Cardiac muscle cell (in vitro differentiated cells and primary cell): Measurements from ENCODE around the gene MT3. TPM values are rescaled to one million over a fixed set of nuclear protein-coding genes. Genes with fewer than 3 reads are reported as not detected.

Experiments used
- DNase-seq, 2 donors: peaks; one replicate each; pipeline versions ENCODE4 v3.0.0 to v3.0.0-alpha.2; 2010 to 2017; ENCODE audit warnings: low read depth in 1 of 2, low spot score in 1 of 2
- H3K27ac ChIP-seq: fragments of 200-600 bp; sonication (generic); 2 replicates; pipeline ENCODE4 v1.5.1; 2016
- H3K27me3 ChIP-seq: fragments of 200-600 bp; sonication (generic); 2 replicates; pipeline ENCODE4 v1.6.0; 2016; ENCODE audit warnings: control low read depth
- H3K36me3 ChIP-seq: fragments of 200-600 bp; sonication (generic); 2 replicates; pipeline ENCODE4 v1.5.1; 2016; ENCODE audit warnings: control low read depth
- H3K4me1 ChIP-seq: fragments of 200-600 bp; sonication (generic); 2 replicates; pipeline ENCODE4 v1.8.1; 2017; ENCODE audit warnings: low read depth, mild to moderate bottlenecking, mixed run types
- H3K4me3 ChIP-seq: fragments of 200-600 bp; sonication (generic); 2 replicates; pipeline ENCODE4 v1.5.1; 2016; ENCODE audit warnings: mild to moderate bottlenecking
- H3K9me3 ChIP-seq: fragments of 200-600 bp; sonication (generic); 2 replicates; pipeline ENCODE4 v1.5.1; 2017; ENCODE audit warnings: low read depth, mild to moderate bottlenecking, control low read depth
- polyA plus RNA-seq: library from polyadenylated mRNA; unstranded; fragments of >200 nt; fragmentation: Nextera tagmentation; extraction: Ambion mirVana; gene quantifications from 2 replicates; pipeline ENCODE4 v1.2.1, GENCODE V29; 2016
- total RNA-seq: library from RNA; depleted of rRNA; stranded (reverse); fragments of >200 nt; gene quantifications from 2 replicates; pipeline ENCODE4 v1.2.3, GENCODE V29; 2016
- TF ChIP-seq, protein P1 (sequence below): IDR thresholded peaks from 2 replicates; pipeline ENCODE4 v1.5.1; 2012; ENCODE audit warnings: low read depth, mild to moderate bottlenecking, low read length

The MT3 gene
- total and polyA plus RNA-seq, 2 experiments from 2014 or later = 1.0 TPM; not detected in 1

DNA sequence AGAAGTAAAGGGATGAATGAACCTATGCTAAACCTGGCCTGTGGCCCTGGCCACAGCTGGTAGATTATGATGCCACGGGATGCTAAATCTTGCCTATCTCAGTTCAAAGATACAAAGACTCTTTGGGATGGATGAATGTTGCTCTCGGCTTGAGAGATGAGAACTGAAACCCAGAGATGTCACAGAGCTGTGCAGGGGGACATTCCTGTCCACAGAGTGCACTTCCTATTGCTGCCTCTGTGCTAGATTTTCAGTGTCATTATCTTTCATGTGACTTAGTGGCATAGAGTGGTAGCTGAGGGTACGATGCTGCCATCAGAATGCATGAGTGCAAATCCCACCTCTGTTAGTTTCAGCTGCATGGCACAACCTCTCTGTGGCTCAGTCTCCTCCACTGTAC is 40.8 kb downstream of the MT3 start:
- no peak overlapping the region for H3K27ac ChIP-seq
- no peaks in the 10 kb centered on the region for H3K36me3 ChIP-seq
- H3K9me3 ChIP-seq = no peaks in the 10 kb centered on the region
- H3K4me3 ChIP-seq = no peak overlapping the region
- peaks cover 100% of the 10 kb centered on the region for H3K27me3 ChIP-seq
- peaks cover 5% of the 10 kb centered on the region for H3K4me1 ChIP-seq
- no peak for DNase-seq
- TF ChIP-seq, protein P1, sequence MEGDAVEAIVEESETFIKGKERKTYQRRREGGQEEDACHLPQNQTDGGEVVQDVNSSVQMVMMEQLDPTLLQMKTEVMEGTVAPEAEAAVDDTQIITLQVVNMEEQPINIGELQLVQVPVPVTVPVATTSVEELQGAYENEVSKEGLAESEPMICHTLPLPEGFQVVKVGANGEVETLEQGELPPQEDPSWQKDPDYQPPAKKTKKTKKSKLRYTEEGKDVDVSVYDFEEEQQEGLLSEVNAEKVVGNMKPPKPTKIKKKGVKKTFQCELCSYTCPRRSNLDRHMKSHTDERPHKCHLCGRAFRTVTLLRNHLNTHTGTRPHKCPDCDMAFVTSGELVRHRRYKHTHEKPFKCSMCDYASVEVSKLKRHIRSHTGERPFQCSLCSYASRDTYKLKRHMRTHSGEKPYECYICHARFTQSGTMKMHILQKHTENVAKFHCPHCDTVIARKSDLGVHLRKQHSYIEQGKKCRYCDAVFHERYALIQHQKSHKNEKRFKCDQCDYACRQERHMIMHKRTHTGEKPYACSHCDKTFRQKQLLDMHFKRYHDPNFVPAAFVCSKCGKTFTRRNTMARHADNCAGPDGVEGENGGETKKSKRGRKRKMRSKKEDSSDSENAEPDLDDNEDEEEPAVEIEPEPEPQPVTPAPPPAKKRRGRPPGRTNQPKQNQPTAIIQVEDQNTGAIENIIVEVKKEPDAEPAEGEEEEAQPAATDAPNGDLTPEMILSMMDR = no peak

DNA sequence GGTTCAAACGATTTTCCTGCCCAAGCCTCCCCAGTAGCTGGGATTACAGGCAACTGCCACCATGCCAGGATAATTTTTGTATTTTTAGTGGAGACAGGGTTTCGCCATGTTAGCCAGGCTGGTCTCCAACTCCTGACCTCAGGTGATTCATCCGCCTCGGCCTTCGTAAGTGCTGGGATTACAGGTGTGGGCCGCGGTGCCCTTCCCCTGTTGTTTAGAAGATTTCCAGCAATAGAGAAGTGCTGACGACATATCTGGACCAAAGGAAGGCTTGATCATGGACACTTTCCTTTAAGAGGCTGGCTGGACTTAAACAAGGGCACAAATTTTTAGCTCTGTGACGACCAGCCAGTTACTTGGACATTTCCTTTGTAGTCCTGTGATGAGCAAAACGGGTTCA is 41.9 kb downstream of the MT3 start:
- DNase-seq = no peak
- H3K9me3 ChIP-seq = no peaks in the 10 kb centered on the region
- TF ChIP-seq, protein P1 = no peak
- H3K4me3 ChIP-seq = no peak overlapping the region
- peaks cover 100% of the 10 kb centered on the region for H3K27me3 ChIP-seq
- no peak overlapping the region for H3K27ac ChIP-seq
- H3K4me1 ChIP-seq = no peaks in the 10 kb centered on the region
- no peaks in the 10 kb centered on the region for H3K36me3 ChIP-seq

DNA sequence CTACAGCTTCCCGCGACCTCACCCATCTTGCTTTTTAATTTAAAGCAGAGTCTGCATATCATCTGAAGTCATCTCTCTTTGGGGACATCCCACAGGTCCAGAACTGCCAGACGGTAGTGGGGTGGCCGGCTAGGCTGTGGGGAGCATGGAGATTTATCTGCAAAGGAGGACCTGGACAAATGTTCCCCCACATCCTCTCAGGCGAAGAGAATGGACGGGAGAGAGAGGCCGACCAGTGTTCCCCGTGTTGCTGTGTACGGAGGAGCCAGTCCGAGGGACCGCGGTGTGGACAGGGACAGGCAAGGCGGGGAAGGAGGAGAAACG is 42.5 kb downstream of the MT3 start:
- Histone ChIP-seq H3K36me3 (no peaks in the 10 kb centered on the region), H3K9me3 (no peaks in the 10 kb centered on the region), H3K4me3 (peak overlapping the region; percentile 20), H3K27me3 (peaks cover 100% of the 10 kb centered on the region), H3K4me1 (no peaks in the 10 kb centered on the region), H3K27ac (no peak overlapping the region)
- TF ChIP-seq, protein P1 = no peak
- peak in 1 of 2 donors; percentile 31 for DNase-seq

DNA sequence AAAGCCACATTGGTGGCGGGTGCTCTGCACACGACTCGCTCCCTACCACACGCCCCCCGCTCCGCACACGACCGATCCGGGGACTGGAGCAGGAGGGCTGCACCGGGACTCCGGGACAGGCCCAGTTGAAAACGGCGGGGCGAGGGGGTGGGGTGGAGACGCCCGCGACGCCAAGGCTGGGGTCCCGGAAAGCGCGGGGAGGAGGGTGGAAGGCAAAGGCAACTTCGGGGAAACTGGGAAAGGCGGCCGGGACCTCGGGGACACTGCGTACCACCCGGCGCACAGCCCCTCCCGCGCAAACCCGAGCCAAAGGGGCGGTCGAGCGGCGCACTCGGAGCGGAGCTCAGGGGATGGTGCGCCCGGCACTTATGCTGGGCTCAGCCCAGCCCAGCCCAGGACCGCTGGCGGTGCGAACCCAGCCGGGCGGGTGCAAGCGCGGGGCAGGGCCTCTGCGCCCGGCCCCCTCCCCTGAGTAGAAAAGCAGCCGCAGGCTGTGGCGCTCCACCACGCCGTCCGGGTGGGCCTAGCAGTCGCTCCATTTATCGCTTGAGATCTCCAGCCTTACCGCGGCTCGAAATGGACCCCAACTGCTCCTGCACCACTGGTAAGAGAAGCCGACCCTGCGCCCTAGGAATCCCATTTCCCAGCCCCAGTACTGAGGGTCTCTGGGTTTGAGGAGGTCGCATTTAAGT is 43.0 kb downstream of the MT3 start, which contains the start of gene MT1M:
TSS of gene MT1M (plus strand) at position 504 of the 692 bp plus-strand sequence. CDS start at position 577, 73 bp downstream.
- Histone ChIP-seq H3K4me3 (peak within 1 kb of the TSS; percentile 20), H3K27me3 (peaks cover 100% of the 10 kb centered on the region), H3K27ac (no peak within 1 kb of the TSS), H3K36me3 (no peaks in the 10 kb centered on the region), H3K9me3 (no peaks in the 10 kb centered on the region), H3K4me1 (no peaks in the 10 kb centered on the region)
- TF ChIP-seq, protein P1 = no peak
- DNase-seq = peak; percentile 21 to 28

DNA sequence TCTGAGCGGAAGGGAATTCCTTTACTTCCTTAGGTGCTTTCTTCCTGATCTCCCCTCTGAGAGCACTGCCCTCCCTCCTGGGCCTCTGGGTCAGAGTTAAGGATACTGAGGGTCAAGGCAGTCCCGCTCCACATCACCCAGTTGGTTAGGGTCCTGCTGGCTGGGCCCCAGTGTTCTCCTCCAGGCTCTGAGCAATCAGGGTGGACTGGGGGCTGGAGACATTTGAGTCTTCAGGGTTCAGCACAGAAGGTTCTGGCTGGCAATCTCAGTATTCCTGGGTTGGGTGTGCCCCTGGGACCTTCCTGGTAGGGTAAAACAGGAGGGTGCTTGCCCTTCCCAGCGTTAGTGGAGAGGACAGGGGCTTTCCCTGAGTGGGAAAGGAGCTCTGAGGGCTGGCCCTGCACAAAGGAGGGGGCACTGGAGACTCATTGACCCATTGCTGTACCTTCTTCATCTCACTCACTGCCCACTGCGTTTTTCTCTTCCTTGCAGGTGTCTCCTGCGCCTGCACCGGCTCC is 43.6 kb downstream of the MT3 start:
- DNase-seq = no peak
- no peaks in the 10 kb centered on the region for H3K9me3 ChIP-seq
- peaks cover 100% of the 10 kb centered on the region for H3K27me3 ChIP-seq
- TF ChIP-seq, protein P1 = no peak
- no peak overlapping the region for H3K27ac ChIP-seq
- peak overlapping the region; percentile 20 for H3K4me3 ChIP-seq
- no peaks in the 10 kb centered on the region for H3K4me1 ChIP-seq
- no peaks in the 10 kb centered on the region for H3K36me3 ChIP-seq
